HG02642 (cell line): Measurements from ENCODE around the gene GLI3.

Experiments
- ATAC-seq: cut with Tn5 transposase; IDR thresholded peaks from one replicate; pipeline ENCODE4 v1.9.1; 2021; ENCODE audit warnings: mild to moderate bottlenecking; ENCODE audit not compliant: unreplicated experiment, poor library complexity

GLI3 gene

GRCh38 chr7:42065015-42065414 lies 172.0 kb downstream of the GLI3 start:
- no peak for ATAC-seq

DNA sequence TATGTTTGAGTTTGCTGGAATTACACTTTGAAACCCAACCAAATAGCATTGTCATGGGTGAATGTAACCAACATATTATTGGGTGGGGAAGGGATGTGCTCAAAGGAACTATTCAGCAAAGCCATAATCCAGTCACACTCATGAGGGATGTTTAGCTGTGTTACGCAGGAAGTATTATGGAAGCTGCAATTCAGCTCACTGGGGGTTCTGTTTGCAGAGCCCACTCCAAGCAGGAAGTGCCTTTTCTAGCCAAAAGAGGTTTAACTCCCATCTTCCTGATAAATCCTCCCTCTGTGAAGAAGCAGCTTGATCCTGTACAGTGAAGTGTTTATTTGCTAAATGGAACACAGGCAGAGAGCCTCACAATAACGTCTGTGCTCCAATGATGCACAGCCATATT lies 172.5 kb downstream of the GLI3 start:
- no peak for ATAC-seq

- no peak for ATAC-seq
Observed at GRCh38 chr7:42059275-42059674, 177.7 kb downstream of the GLI3 start.

- no peak for ATAC-seq
Observed at GRCh38 chr7:42057331-42057730, 179.7 kb downstream of the GLI3 start.

DNA sequence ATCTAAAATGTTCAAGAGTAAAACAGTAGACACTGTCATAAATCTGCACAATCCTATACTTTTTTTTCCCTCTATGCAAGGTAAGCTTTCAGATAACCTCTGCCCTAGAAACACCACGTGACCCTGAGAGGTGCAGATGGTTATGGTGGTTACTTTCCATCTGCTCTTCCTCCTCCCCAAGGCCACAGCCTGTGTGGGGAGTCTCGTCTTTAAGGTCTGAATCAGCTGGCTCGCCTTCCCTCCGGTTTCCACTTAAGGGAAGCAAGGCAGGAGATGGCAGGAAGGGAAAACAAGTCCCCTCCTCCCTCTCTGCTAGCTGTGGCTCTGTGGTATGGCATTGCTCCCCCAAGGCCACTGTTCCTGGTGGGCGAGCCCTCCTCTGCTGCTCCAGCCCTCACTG lies 181.8 kb downstream of the GLI3 start:
- ATAC-seq: no peak

- ATAC-seq: no peak
Observed at GRCh38 chr7:42053834-42054233, 183.2 kb downstream of the GLI3 start.

GRCh38 chr7:42049761-42050160 lies 187.2 kb downstream of the GLI3 start:
- no peak for ATAC-seq

DNA sequence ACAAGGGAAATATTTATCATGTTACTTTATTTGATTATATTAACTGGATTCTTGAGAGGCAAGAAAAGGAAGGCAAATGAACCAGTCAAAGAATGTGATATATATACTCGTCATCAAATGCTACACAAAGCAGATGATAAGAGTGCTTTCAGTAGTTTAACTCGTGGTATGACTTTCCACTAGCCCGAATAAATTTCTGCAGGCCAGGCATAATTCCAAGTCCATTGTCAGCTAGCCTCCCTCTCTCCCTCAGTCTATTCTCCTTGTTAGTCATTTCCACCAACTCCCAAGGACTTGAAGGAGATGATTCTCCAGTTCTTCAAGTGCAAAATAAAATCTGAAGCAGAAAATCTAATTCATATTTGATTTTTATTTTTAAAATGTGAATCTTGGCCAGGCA lies 190.5 kb downstream of the GLI3 start:
- no peak for ATAC-seq

- no peak for ATAC-seq
Observed at GRCh38 chr7:42045961-42046360, 191.0 kb downstream of the GLI3 start.

DNA sequence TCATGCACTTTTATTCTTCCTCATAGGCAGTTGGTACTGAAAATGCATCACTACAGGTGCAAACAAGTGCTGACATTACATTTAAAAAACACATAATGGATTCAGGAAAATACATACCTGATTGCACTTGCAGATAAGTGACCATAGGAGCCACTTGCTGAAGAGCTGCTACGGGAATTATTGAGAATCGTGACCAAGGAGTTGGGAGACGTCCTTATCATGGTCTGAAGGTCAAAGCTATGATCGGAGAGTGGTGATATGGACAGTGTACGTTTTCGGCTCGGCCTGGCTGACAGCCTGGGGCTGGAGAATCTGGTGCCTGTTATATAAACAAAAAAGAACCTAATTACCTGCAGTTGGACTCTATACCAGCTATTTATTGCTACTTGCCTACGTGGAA lies 197.1 kb downstream of the GLI3 start:
- no peak for ATAC-seq

DNA sequence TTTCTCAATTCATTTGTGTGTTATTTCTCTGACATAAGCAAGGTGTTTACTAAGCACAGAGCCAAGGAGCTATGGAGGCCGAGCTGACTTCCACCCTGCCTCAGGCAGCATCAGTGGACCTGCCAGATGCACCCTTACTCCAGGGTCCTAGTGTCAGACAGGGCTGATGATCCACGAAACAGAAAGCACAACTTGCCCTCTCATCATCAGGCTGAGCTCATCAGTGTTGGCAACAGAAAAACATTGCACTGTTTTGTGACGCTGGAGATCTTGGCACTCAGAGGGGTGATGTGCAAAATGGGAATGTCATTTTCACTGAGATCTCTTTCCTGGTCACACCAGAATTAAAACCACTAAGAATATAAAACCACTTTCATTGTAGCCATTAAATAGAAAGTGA lies 201.8 kb downstream of the GLI3 start:
- no peak for ATAC-seq

GRCh38 chr7:42033480-42033879 lies 203.5 kb downstream of the GLI3 start:
- ATAC-seq: no peak

DNA sequence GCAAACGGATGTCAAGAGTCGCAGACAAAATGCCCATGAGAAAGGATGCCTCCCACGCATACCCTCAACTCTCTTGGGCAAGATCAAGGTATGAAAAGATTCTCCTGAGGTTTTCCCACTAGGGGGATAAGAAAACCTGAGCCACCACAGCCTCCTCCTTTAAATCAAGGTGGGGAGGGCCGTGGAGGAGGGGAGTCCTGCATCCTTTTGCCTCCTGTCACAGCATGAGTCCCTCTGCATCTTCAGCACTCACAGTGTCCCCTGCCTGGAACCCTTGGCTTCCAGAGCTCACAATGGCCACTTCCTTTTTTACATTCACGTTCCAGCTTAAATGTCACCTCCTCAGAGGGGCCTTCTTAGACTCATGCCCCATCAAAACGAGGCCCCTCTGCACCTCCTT lies 207.6 kb downstream of the GLI3 start:
- ATAC-seq: no peak

GRCh38 chr7:42027521-42027920 lies 209.5 kb downstream of the GLI3 start:
- ATAC-seq: no peak

DNA sequence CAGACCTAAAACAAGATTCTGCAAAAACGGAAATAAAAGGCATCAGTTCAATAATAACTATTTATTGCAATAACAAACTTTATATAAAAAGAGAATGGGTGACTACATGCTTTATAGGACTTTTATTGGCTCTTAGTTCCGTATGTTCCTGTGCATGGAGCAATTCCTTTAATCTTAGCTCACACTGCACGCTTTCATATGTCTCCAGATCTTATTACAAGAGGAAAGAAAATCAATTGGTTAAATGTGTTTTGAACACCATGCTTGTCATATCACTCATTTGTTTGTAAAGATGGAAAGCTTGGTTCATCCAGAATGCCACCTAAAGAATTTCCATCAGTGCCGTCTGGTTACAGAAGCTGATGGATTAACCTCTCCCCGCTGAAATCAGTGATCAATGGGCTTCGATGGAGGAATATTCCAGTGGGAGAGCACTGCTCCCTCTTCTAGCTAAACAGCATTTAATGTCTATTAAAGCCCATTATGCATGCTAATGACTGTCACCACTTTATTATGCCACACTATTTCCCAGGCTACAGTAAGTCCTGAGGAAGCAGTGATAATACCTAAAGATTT lies 210.3 kb downstream of the GLI3 start:
- ATAC-seq: no peak

DNA sequence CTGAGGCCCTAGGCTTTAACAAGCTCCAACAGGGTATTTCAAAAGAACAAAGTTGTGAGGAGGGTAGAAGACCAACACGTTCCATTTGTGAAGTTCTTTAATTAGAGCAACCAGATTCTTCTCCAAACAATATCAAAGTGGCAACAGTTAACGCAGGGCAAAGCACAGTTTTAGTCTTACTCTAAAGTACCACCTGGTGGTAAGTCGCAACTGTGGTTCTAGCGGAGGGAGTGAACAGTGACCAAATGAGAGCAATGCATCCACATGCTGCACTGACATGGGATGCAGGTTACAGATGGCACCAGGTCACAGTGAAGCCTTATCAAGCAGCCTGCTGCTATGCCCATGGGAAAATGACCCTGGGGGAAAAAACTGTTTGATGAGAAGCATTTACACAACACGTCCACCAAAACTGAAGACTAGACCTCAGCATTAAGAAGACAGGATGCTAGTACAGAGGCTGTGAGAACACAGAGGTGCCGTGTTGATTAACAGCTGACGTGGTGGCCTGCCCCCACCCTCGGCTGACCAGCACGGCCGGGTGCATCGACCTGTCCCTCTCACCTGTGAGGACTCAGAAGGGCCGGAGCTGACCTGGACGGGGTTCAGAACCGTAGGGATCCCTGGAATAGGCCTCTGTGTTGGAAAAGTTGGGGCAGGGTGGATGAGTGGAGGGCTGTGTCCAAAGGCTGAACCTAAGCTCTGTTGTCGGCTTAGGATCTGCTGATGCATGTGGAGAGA lies 211.2 kb downstream of the GLI3 start:
- ATAC-seq: no peak

DNA sequence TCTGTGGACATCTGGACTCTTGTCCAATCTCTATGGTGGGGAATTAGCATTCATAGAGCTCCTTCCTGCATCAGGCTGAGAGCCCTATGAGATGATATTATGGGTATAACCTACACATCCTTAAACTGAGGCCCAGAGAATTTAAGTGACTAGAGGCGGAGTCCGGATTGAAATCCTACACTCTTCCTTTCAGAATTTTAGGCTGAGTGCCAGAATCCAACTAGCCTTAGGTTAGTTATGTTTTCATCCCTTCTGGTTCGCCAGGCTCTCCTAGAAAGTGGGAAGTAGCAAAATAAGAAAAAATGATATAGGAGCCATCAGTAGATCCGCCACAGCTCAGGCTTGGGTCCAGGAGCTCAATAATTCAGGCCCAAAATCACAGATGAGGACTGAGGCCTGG lies 212.5 kb downstream of the GLI3 start:
- no peak for ATAC-seq

GRCh38 chr7:42023262-42023661 lies 213.7 kb downstream of the GLI3 start:
- no peak for ATAC-seq

DNA sequence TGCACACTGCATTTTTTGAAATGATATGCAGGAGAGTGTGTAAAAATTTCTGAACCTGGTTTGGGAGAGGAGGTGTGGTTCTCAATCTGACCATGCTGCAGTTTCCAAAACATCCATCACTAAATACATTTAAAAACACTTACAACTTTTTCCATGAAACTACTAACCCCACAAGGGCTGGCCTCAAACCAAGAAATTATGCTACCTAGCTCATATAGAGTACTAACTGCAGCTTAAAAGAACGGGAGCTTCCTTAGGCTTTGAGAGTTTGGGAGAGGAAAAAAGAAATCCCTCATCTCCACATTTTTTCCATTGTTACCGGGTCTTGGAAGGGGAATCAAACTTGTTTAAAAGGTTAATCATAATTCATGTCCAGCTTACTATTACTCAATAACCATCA lies 214.2 kb downstream of the GLI3 start:
- ATAC-seq: no peak

- ATAC-seq: no peak
Observed at GRCh38 chr7:42022056-42022455, 215.0 kb downstream of the GLI3 start.

GRCh38 chr7:42021631-42022030 lies 215.4 kb downstream of the GLI3 start:
- no peak for ATAC-seq

- ATAC-seq: no peak
Observed at GRCh38 chr7:42020061-42020460, 216.9 kb downstream of the GLI3 start.
